ENCODE measurements around the gene LETM1. TPM values are rescaled to one million over a fixed set of nuclear protein-coding genes. Genes with fewer than 3 reads are reported as not detected.

LETM1 gene
- total RNA-seq, 4 donors from 2014 or later, result 93.3 to 151 (median 121) TPM

DNA sequence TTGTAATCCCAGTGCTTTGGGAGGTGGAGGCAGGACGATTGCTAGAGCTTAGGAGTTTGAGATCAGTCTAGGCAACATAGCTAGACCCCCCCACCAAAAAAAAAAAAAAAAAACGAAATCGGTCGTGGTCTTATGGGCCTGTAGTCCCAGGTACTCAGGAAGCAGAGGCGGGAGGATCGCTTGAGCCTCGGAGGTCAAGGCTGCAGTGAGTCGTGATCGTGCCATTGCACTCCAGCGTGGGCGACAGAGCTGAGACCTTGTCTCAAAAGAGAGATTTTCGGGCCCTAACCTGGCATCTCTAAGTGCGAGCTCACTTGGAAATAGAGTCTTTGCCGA lies 7.0 kb upstream of the LETM1 start:
- no peak for DNase-seq
- H3K4me1 ChIP-seq, result peaks cover 0 to 13% (median 2%) of the 10 kb centered on the region in 4 donors
- H3K36me3 ChIP-seq, result no peaks in the 10 kb centered on the region
- TF ChIP-seq POLR2A (IDR thresholded peaks at IDR 0.05), result no peak
- TF ChIP-seq, protein P1, sequence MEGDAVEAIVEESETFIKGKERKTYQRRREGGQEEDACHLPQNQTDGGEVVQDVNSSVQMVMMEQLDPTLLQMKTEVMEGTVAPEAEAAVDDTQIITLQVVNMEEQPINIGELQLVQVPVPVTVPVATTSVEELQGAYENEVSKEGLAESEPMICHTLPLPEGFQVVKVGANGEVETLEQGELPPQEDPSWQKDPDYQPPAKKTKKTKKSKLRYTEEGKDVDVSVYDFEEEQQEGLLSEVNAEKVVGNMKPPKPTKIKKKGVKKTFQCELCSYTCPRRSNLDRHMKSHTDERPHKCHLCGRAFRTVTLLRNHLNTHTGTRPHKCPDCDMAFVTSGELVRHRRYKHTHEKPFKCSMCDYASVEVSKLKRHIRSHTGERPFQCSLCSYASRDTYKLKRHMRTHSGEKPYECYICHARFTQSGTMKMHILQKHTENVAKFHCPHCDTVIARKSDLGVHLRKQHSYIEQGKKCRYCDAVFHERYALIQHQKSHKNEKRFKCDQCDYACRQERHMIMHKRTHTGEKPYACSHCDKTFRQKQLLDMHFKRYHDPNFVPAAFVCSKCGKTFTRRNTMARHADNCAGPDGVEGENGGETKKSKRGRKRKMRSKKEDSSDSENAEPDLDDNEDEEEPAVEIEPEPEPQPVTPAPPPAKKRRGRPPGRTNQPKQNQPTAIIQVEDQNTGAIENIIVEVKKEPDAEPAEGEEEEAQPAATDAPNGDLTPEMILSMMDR (IDR thresholded peaks at IDR 0.05), result no peak
- H3K27ac ChIP-seq, result no peak overlapping the region
- no peaks in the 10 kb centered on the region for H3K9me3 ChIP-seq
- H3K27me3 ChIP-seq, result no peaks in the 10 kb centered on the region
- H3K4me3 ChIP-seq, result no peak overlapping the region

DNA sequence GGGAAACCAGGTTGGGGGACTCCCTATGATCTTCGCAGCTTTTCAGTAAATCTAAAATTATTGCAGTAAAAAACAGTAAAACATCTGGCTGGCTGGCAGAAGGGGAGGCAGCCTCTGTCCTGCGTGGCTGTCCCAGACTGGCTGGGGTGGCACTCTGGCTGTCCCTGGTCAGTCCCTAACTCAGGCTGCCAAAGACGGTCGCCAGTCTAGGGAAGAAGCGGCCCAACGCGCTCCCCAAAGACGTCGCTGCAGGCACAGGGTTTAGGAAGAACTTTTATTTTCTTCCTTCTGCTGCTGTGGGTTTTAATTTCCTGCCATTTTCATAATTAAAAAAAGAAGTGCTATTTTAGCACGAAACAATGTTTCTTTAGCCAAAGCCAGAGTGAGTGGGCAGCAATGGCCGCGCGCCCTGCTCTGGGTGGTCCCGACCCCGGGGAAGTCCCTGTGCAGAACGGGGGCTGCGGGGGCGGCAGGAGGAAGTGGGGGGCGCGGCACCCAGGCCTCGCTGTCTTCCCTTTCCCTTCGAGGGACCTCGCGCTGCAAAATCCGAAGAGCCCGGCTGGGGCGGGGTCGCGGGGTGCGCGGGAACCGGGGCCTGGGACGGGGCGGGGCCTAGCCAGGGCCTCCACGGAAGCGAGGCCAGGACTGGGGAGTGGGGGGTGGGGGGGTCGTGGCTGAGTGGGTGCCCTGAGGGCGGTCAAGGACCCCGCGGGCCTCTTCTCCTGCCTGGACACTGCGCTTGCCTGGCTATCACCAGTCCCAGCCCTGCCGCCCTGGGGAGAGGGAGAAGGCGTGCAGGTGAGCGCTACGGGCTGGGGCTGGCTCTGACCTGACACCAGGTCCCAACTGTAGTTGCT lies 6.3 kb upstream of the LETM1 start:
- Histone ChIP-seq H3K27me3 (no peaks in the 10 kb centered on the region), H3K9me3 (no peaks in the 10 kb centered on the region), H3K27ac (peak overlapping the region in 1 of 4 donors; percentile 27), H3K36me3 (no peaks in the 10 kb centered on the region), H3K4me3 (peak overlapping the region; percentile 15 to 34 (median 28)), H3K4me1 (peaks cover 0 to 19% (median 2%) of the 10 kb centered on the region in 4 donors)
- no peak for DNase-seq
- TF ChIP-seq, protein P1 (IDR thresholded peaks at IDR 0.05), result no peak
- TF ChIP-seq POLR2A (IDR thresholded peaks at IDR 0.05), result no peak

DNA sequence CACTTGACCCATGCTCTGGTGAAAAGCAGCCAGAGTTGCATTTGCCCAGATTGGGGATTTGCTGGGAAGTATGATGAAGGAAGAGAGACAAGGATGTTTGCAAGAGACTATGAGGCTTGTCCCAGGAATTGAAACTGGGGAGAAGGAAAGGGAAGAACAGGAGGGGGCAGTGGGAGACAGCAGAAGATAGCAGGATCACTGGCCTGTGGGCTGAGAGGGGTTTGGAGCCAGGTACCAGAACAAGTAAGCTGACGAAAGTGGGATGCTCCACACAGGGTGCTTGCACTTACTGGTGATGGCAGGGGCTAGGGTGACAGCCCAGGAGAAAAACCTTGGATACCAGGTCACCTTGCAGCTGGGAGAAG lies 3.4 kb upstream of the LETM1 start:
- H3K36me3 ChIP-seq, result no peaks in the 10 kb centered on the region
- no peak overlapping the region for H3K27ac ChIP-seq
- TF ChIP-seq POLR2A (IDR thresholded peaks at IDR 0.05), result no peak
- TF ChIP-seq, protein P1 (IDR thresholded peaks at IDR 0.05), result peak in 1 of 6 experiments; percentile 12
- peaks cover 0 to 38% (median 9%) of the 10 kb centered on the region in 4 donors for H3K4me1 ChIP-seq
- H3K9me3 ChIP-seq, result no peaks in the 10 kb centered on the region
- DNase-seq, result no peak
- no peaks in the 10 kb centered on the region for H3K27me3 ChIP-seq
- no peak overlapping the region for H3K4me3 ChIP-seq

DNA sequence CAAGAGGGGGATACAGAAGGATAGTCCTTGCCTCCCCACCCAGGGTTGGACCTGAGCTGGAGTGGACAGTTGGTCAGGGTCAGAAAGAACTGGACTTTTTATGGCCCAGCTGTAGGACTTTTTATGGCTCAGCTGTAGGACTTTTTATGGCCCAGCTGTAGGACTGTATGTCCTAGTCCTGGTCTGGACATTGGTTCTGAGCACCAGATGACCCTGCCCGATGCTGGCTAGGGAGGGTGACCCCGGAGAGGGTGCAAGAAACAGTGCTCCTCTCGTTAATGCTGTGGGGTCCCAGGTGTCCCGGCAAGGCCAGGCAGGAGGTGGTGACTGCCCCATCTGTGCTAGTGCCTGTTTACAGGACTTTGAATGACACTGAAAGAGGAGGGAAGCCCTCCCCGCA lies 2.0 kb upstream of the LETM1 start:
- H3K4me1 ChIP-seq, result peaks cover 0 to 38% (median 9%) of the 10 kb centered on the region in 4 donors
- no peak overlapping the region for H3K27ac ChIP-seq
- no peaks in the 10 kb centered on the region for H3K36me3 ChIP-seq
- no peak for DNase-seq
- no peaks in the 10 kb centered on the region for H3K27me3 ChIP-seq
- TF ChIP-seq POLR2A (IDR thresholded peaks at IDR 0.05), result no peak
- TF ChIP-seq, protein P1 (IDR thresholded peaks at IDR 0.05), result no peak
- H3K9me3 ChIP-seq, result no peaks in the 10 kb centered on the region
- H3K4me3 ChIP-seq, result no peak overlapping the region

DNA sequence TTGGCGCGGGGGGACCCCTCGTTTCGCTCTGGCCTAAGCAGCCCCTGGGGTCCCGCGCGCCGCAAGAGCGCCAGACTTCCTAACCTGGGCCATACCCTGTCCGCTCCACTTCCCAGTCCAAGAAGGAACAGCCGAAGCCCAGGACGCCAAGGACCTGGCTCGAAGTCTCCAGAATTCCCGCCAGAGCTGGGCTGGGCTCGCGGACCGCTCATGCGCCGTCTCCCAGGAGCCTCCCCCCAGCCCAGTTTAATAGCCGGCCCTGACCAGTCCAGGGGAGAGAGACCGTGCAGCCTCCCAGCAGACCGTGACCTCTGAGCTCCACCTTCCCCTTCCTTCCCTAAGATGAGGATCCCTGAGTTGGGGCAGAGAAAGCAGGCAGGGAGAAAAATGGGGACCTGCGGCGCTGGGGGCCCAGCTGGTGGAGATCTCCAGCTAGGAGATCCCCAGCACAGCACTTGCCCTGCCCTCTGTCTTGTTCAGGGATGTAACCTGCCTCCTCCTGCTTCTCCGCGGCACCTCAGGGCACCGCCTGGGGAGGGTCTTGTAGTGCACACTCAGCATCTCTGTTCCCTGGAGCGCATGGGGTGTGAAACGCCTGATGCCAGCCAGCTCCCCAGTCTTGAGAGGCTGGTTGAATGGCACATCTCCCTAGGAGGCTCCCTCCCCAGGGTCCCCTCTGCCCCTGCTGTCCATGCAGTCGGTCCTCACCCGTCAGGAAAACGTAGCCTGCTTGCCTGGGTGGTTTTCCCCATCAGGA lies 1.2 kb upstream of the LETM1 start:
- peak overlapping the region; percentile 75 to 86 (median 82) for H3K27ac ChIP-seq
- H3K4me1 ChIP-seq, result peaks cover 0 to 38% (median 8%) of the 10 kb centered on the region in 4 donors
- no peak for TF ChIP-seq POLR2A (IDR thresholded peaks at IDR 0.05)
- TF ChIP-seq, protein P1 (IDR thresholded peaks at IDR 0.05), result no peak
- peak overlapping the region; percentile 90 to 97 (median 94) for H3K4me3 ChIP-seq
- H3K9me3 ChIP-seq, result no peaks in the 10 kb centered on the region
- DNase-seq, result no peak
- H3K36me3 ChIP-seq, result no peaks in the 10 kb centered on the region
- H3K27me3 ChIP-seq, result no peaks in the 10 kb centered on the region
